Stimulated activated naive CD8-positive, alpha-beta T cell treated with anti-CD3 and anti-CD28 coated beads, Interleukin-15, Interleukin-2, amounts not matched to agents 100 ng/mL and 50 ng/mL, for 24 hours (primary cell): ENCODE measurements around the gene BCL2L1.

Experiments used
- H3K27ac Mint-ChIP-seq: one replicate; pipeline ENCODE4 v1.8.0; 2021; ENCODE audit warnings: mild to moderate bottlenecking, mixed read lengths
- H3K27me3 Mint-ChIP-seq: one replicate; pipeline ENCODE4 v1.8.0; 2021; ENCODE audit warnings: mixed read lengths
- H3K36me3 Mint-ChIP-seq: one replicate; pipeline ENCODE4 v1.8.0; 2021; ENCODE audit warnings: low read depth, mixed read lengths
- H3K4me1 Mint-ChIP-seq: one replicate; pipeline ENCODE4 v1.8.0; 2021; ENCODE audit warnings: low read depth, mixed read lengths
- H3K4me3 Mint-ChIP-seq: one replicate; pipeline ENCODE4 v1.8.0; 2021; ENCODE audit warnings: mild to moderate bottlenecking, mixed read lengths
- H3K9me3 Mint-ChIP-seq: one replicate; pipeline ENCODE4 v1.8.0; 2021; ENCODE audit warnings: mixed read lengths

Gene BCL2L1

GRCh38 chr20:31746068-31746878, 23.6 kb upstream of the BCL2L1 start:
- Mint-ChIP-seq H3K36me3 (peaks cover 36% of the 10 kb centered on the region), H3K4me3 (no peak overlapping the region), H3K9me3 (no peaks in the 10 kb centered on the region), H3K27me3 (no peaks in the 10 kb centered on the region), H3K4me1 (no peaks in the 10 kb centered on the region), H3K27ac (no peak overlapping the region)

- H3K27me3 Mint-ChIP-seq = no peaks in the 10 kb centered on the region
- no peak overlapping the region for H3K4me3 Mint-ChIP-seq
Observed at GRCh38 chr20:31740656-31741323, 18.1 kb upstream of the BCL2L1 start.

GRCh38 chr20:31740208-31740607, 17.5 kb upstream of the BCL2L1 start:
- Mint-ChIP-seq H3K9me3 (no peaks in the 10 kb centered on the region), H3K27me3 (no peaks in the 10 kb centered on the region), H3K36me3 (peaks cover 14% of the 10 kb centered on the region), H3K27ac (no peak overlapping the region), H3K4me1 (no peaks in the 10 kb centered on the region), H3K4me3 (no peak overlapping the region)

More at GRCh38 chr20:31740656-31741323, 18.1 kb upstream of the BCL2L1 start:
- H3K27ac Mint-ChIP-seq = no peak overlapping the region
- no peaks in the 10 kb centered on the region for H3K9me3 Mint-ChIP-seq
- no peaks in the 10 kb centered on the region for H3K4me1 Mint-ChIP-seq
- H3K36me3 Mint-ChIP-seq = peaks cover 18% of the 10 kb centered on the region

- Mint-ChIP-seq H3K4me3 (no peak overlapping the region), H3K27me3 (no peaks in the 10 kb centered on the region), H3K27ac (no peak overlapping the region), H3K36me3 (peaks cover 11% of the 10 kb centered on the region), H3K9me3 (no peaks in the 10 kb centered on the region), H3K4me1 (no peaks in the 10 kb centered on the region)
Observed at GRCh38 chr20:31739550-31739977, 16.9 kb upstream of the BCL2L1 start.

- H3K36me3 Mint-ChIP-seq = peaks cover 7% of the 10 kb centered on the region
- no peak within 1 kb of the TSS for H3K4me3 Mint-ChIP-seq
- H3K27ac Mint-ChIP-seq = no peak within 1 kb of the TSS
- H3K27me3 Mint-ChIP-seq = no peaks in the 10 kb centered on the region
- H3K9me3 Mint-ChIP-seq = no peaks in the 10 kb centered on the region
- H3K4me1 Mint-ChIP-seq = no peaks in the 10 kb centered on the region
Observed at GRCh38 chr20:31738729-31739549, 16.3 kb upstream of the BCL2L1 start, which contains the start of gene TPX2. Gene TPX2, plus strand, starts transcription at chr20:31739290. Its CDS starts 18,187 bp downstream, at chr20:31757477.

- H3K36me3 Mint-ChIP-seq = no peaks in the 10 kb centered on the region
- H3K27ac Mint-ChIP-seq = peak overlapping the region; percentile 1
- H3K4me3 Mint-ChIP-seq = no peak overlapping the region
Observed at GRCh38 chr20:31731321-31731717, 8.7 kb upstream of the BCL2L1 start.

GRCh38 chr20:31723319-31724078, 831 bp upstream of the BCL2L1 start:
- Mint-ChIP-seq H3K4me3 (peak overlapping the region; percentile 96), H3K27ac (peak overlapping the region; percentile 93), H3K4me1 (peaks cover 24% of the 10 kb centered on the region), H3K27me3 (no peaks in the 10 kb centered on the region), H3K9me3 (no peaks in the 10 kb centered on the region), H3K36me3 (peaks cover 39% of the 10 kb centered on the region)

More at GRCh38 chr20:31731321-31731717, 8.7 kb upstream of the BCL2L1 start:
- Mint-ChIP-seq H3K27me3 (no peaks in the 10 kb centered on the region), H3K4me1 (peaks cover 9% of the 10 kb centered on the region), H3K9me3 (no peaks in the 10 kb centered on the region)

- peak overlapping the region; percentile 93 for H3K27ac Mint-ChIP-seq
- H3K27me3 Mint-ChIP-seq = no peaks in the 10 kb centered on the region
- peaks cover 41% of the 10 kb centered on the region for H3K36me3 Mint-ChIP-seq
- peak overlapping the region; percentile 96 for H3K4me3 Mint-ChIP-seq
- H3K4me1 Mint-ChIP-seq = peaks cover 25% of the 10 kb centered on the region
- H3K9me3 Mint-ChIP-seq = no peaks in the 10 kb centered on the region
Observed at GRCh38 chr20:31723069-31723318, 326 bp upstream of the BCL2L1 start.

- H3K4me1 Mint-ChIP-seq = peaks cover 29% of the 10 kb centered on the region
- H3K27me3 Mint-ChIP-seq = no peaks in the 10 kb centered on the region
- H3K4me3 Mint-ChIP-seq = peak overlapping the region; percentile 96
- peaks cover 55% of the 10 kb centered on the region for H3K36me3 Mint-ChIP-seq
- H3K27ac Mint-ChIP-seq = peak overlapping the region; percentile 93
- H3K9me3 Mint-ChIP-seq = no peaks in the 10 kb centered on the region
Observed at GRCh38 chr20:31721408-31722256, 1.0 kb downstream of the BCL2L1 start.

- Mint-ChIP-seq H3K27me3 (no peaks in the 10 kb centered on the region), H3K4me3 (peak overlapping the region; percentile 96), H3K9me3 (no peaks in the 10 kb centered on the region), H3K4me1 (peaks cover 38% of the 10 kb centered on the region), H3K36me3 (peaks cover 64% of the 10 kb centered on the region), H3K27ac (peak overlapping the region; percentile 93)
Observed at GRCh38 chr20:31720486-31721407, 1.9 kb downstream of the BCL2L1 start.

- peaks cover 47% of the 10 kb centered on the region for H3K4me1 Mint-ChIP-seq
- no peaks in the 10 kb centered on the region for H3K9me3 Mint-ChIP-seq
- peak overlapping the region; percentile 93 for H3K27ac Mint-ChIP-seq
- H3K4me3 Mint-ChIP-seq = peak overlapping the region; percentile 96
- H3K27me3 Mint-ChIP-seq = no peaks in the 10 kb centered on the region
- peaks cover 73% of the 10 kb centered on the region for H3K36me3 Mint-ChIP-seq
Observed at GRCh38 chr20:31719644-31720485, 2.8 kb downstream of the BCL2L1 start.

- H3K9me3 Mint-ChIP-seq = no peaks in the 10 kb centered on the region
- H3K36me3 Mint-ChIP-seq = peaks cover 80% of the 10 kb centered on the region
- peaks cover 54% of the 10 kb centered on the region for H3K4me1 Mint-ChIP-seq
- peak overlapping the region; percentile 93 for H3K27ac Mint-ChIP-seq
- peak overlapping the region; percentile 96 for H3K4me3 Mint-ChIP-seq
- H3K27me3 Mint-ChIP-seq = no peaks in the 10 kb centered on the region
Observed at GRCh38 chr20:31718952-31719643, 3.6 kb downstream of the BCL2L1 start.
